A673 (cell line): ENCODE data around the gene AMBRA1. TPM values are rescaled to one million over a fixed set of nuclear protein-coding genes. Genes with fewer than 3 reads are reported as not detected.

ENCODE experiments used
- BruUV-seq: library from RNA; stranded (reverse); fragments of 400-500 nt; replicated peaks from 2 replicates; lab custom pipeline; 2021; lab: Mats Ljungman, UMichigan
- CTCF ChIA-PET: fragments of 300-600 bp; sonication (Branson Sonifier 250); formaldehyde crosslinking; loops from one replicate; lab custom pipeline; 2022; ENCODE audit warnings: antibody characterized with exemption; lab: Charles Lee
- POLR2A ChIA-PET: fragments of 300-600 bp; sonication (Branson Sonifier 250); formaldehyde crosslinking; loops from one replicate; lab custom pipeline; 2022; ENCODE audit warnings: antibody characterized with exemption; ENCODE audit not compliant: low non-redundant PET; lab: Charles Lee
- DNase-seq: peaks from one replicate; pipeline ENCODE4 v3.0.0-alpha.2; 2015; ENCODE audit warnings: low spot score
- H3K27ac ChIP-seq: fragments of 200-600 bp; sonication (generic); 2 replicates; pipeline ENCODE4 v1.5.1; 2016; ENCODE audit warnings: mixed run types, low read depth, mild to moderate bottlenecking, mixed read lengths, antibody characterized with exemption, low read length; ENCODE audit not compliant: poor library complexity, severe bottlenecking
- H3K27me3 ChIP-seq: fragments of 200-600 bp; sonication (generic); replicated peaks from 2 replicates; pipeline ENCODE4 v1.6.1; 2017; ENCODE audit warnings: mixed run types, low read depth, mild to moderate bottlenecking, mixed read lengths, antibody characterized with exemption, low read length; ENCODE audit not compliant: insufficient read depth, poor library complexity
- H3K36me3 ChIP-seq: fragments of 200-600 bp; sonication (generic); 2 replicates; pipeline ENCODE4 v1.6.1; 2016; ENCODE audit warnings: mixed run types, mild to moderate bottlenecking, mixed read lengths, antibody characterized with exemption, low read length; ENCODE audit not compliant: insufficient read depth, poor library complexity, severe bottlenecking
- H3K4me1 ChIP-seq: fragments of 200-600 bp; sonication (generic); 2 replicates; pipeline ENCODE4 v1.6.1; 2017; ENCODE audit warnings: mixed run types, mild to moderate bottlenecking, mixed read lengths, antibody characterized with exemption, low read length; ENCODE audit not compliant: insufficient read depth, poor library complexity, severe bottlenecking
- H3K4me3 ChIP-seq: fragments of 200-600 bp; sonication (generic); 2 replicates; pipeline ENCODE4 v1.5.1; 2016; ENCODE audit warnings: low read depth, mixed run types, mild to moderate bottlenecking, mixed read lengths, low read length; ENCODE audit not compliant: poor library complexity, severe bottlenecking
- H3K9me3 ChIP-seq: fragments of 200-600 bp; sonication (generic); 2 replicates; pipeline ENCODE4 v1.6.1; 2016; ENCODE audit warnings: mixed run types, low read depth, mild to moderate bottlenecking, mixed read lengths, antibody characterized with exemption, low read length; ENCODE audit not compliant: poor library complexity, severe bottlenecking
- EZH2 ChIP-seq: fragments of 200-600 bp; sonication (generic); IDR thresholded peaks from 2 replicates; pipeline ENCODE4 v1.6.1; 2017; ENCODE audit warnings: borderline replicate concordance, low read depth, mild to moderate bottlenecking, mixed read lengths, antibody characterized with exemption, low read length; ENCODE audit not compliant: poor library complexity, severe bottlenecking
- intact Hi-C: fragments of 100-400 bp; cut with micrococcal nuclease; formaldehyde crosslinking; loops from one replicate; pipeline ENCODE4 v1.10.0; 2022; ENCODE audit not compliant: unreplicated experiment
- total RNA-seq: library from RNA; stranded (reverse); gene quantifications from 2 replicates; pipeline ENCODE4 v1.2.3, GENCODE V29; 2021
- TF ChIP-seq, protein P1 (sequence below): fragments of 300-800, 200-600 bp; sonication (generic); conservative IDR thresholded peaks from 2 replicates; pipeline ENCODE4 v1.5.1; 2017; ENCODE audit warnings: low read depth, mild to moderate bottlenecking, antibody characterized with exemption, low read length, moderate library complexity, mixed read lengths

AMBRA1 gene
- total RNA-seq, 1 experiment from 2014 or later, result 78.1 TPM

- Histone ChIP-seq H3K27me3 (no peaks in the 10 kb centered on the region), H3K4me3 (no peak overlapping the region), H3K27ac (no peak overlapping the region), H3K9me3 (no peaks in the 10 kb centered on the region), H3K36me3 (peaks cover 34% of the 10 kb centered on the region), H3K4me1 (peaks cover 24% of the 10 kb centered on the region)
- DNase-seq, result no peak
- no peak for TF ChIP-seq EZH2
- TF ChIP-seq, protein P1, sequence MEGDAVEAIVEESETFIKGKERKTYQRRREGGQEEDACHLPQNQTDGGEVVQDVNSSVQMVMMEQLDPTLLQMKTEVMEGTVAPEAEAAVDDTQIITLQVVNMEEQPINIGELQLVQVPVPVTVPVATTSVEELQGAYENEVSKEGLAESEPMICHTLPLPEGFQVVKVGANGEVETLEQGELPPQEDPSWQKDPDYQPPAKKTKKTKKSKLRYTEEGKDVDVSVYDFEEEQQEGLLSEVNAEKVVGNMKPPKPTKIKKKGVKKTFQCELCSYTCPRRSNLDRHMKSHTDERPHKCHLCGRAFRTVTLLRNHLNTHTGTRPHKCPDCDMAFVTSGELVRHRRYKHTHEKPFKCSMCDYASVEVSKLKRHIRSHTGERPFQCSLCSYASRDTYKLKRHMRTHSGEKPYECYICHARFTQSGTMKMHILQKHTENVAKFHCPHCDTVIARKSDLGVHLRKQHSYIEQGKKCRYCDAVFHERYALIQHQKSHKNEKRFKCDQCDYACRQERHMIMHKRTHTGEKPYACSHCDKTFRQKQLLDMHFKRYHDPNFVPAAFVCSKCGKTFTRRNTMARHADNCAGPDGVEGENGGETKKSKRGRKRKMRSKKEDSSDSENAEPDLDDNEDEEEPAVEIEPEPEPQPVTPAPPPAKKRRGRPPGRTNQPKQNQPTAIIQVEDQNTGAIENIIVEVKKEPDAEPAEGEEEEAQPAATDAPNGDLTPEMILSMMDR, result no peak
- POLR2A ChIA-PET, result no interaction called here
- CTCF ChIA-PET, result no interaction called here
- no TSS peak for BruUV-seq
- intact Hi-C loops, result no loop called here
These were observed 215.5 kb downstream of the AMBRA1 start for GRCh38 chr11:46378296-46378695.

DNA sequence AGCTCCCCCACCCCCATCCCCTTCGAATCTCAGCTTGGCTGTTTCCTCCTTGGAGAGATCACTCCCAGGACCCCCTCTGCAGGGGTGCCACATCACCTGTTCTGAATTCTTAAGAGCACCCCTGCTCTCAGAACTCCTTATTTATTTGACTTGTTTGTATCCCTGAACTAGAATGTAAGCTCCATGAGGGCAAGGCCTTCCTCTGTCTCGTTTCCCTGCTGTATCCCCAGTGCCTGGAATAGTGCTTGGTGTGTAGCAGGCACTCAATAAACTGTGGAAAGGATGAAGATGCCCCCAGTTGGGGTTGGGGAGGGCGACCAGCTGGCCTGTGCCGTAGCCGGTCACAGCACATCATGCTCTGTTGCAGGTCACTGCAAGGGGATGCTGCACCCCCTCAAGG, 216.0 kb downstream of the AMBRA1 start:
- intact Hi-C loops, result no loop called here
- H3K4me3 ChIP-seq, result no peak overlapping the region
- peaks cover 21% of the 10 kb centered on the region for H3K4me1 ChIP-seq
- H3K9me3 ChIP-seq, result no peaks in the 10 kb centered on the region
- no TSS peak for BruUV-seq
- no peaks in the 10 kb centered on the region for H3K27me3 ChIP-seq
- POLR2A ChIA-PET, result no interaction called here
- DNase-seq, result no peak
- peaks cover 37% of the 10 kb centered on the region for H3K36me3 ChIP-seq
- CTCF ChIA-PET, result no interaction called here
- TF ChIP-seq EZH2, result no peak
- TF ChIP-seq, protein P1, result no peak
- no peak overlapping the region for H3K27ac ChIP-seq

- no peak for TF ChIP-seq EZH2
- TF ChIP-seq, protein P1, result no peak
- DNase-seq, result no peak
- POLR2A ChIA-PET, result no interaction called here
- Histone ChIP-seq H3K27ac (no peak overlapping the region), H3K36me3 (peaks cover 42% of the 10 kb centered on the region), H3K4me1 (peaks cover 16% of the 10 kb centered on the region), H3K27me3 (no peaks in the 10 kb centered on the region), H3K4me3 (no peak overlapping the region), H3K9me3 (no peaks in the 10 kb centered on the region)
- intact Hi-C loops, result no loop called here
- CTCF ChIA-PET, result no interaction called here
- BruUV-seq, result no TSS peak
These were observed 216.5 kb downstream of the AMBRA1 start for GRCh38 chr11:46377290-46377689.
